ENCODE results near the gene OR8H3. TPM values are rescaled to one million over a fixed set of nuclear protein-coding genes. Genes with fewer than 3 reads are reported as not detected.

Gene OR8H3
- total RNA-seq, 5 donors from 2014 or later (not counting 1 experiment from before 2014, with no cell fraction given) = not detected

DNA sequence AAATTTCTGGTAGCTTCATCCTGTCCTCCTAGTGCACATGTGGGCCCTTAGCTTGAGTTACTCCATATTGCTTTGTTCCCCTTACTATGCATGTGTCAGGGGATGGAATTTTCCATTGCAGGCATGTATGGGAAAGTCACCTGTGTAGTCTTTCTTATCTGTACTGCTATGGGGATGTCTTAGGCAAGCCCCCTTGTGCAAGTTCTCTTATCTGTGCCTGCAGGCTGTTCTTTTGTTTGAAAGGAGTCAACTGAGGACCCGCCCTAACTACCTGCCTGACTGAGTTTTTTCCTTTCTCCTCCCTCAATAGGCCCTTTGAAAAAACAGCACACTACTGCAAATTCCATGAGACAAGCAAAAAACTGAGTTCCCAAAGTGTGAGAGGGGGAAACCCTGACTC lies 29.2 kb downstream of the OR8H3 start:
- Histone ChIP-seq H3K36me3 (ENCODE audit: control insufficient read depth in 2 of 2, extremely low read depth in 1 of 2, insufficient read depth in 1 of 2, low read length in 1 of 2) (no peaks in the 10 kb centered on the region), H3K27ac (ENCODE audit: low read length) (no peak overlapping the region), H3K9me3 (no peaks in the 10 kb centered on the region), H3K4me3 (ENCODE audit: control insufficient read depth in 1 of 2, extremely low read depth in 1 of 2, low read length in 1 of 2) (no peak overlapping the region), H3K27me3 (replicated peaks in 1 of 2; ENCODE audit: control insufficient read depth in 2 of 2, extremely low read depth in 1 of 2, insufficient read depth in 2 of 2, low read length in 1 of 2) (no peaks in the 10 kb centered on the region), H3K4me1 (ENCODE audit: control insufficient read depth in 1 of 2, extremely low read depth in 1 of 2, insufficient read depth in 2 of 2, low read length in 2 of 2) (no peaks in the 10 kb centered on the region)
- ChIA-PET POLR2A (no interaction called here), CTCF (no interaction called here)
- no peak for DNase-seq
- no peak for ATAC-seq (replicated peaks in 1 of 4)
- Mint-ChIP-seq H3K27ac (no peak overlapping the region), H3K9me3 (peaks cover 9 to 46% (median 27%) of the 10 kb centered on the region in 3 donors), H3K4me1 (no peaks in the 10 kb centered on the region), H3K36me3 (no peaks in the 10 kb centered on the region), H3K4me3 (no peak overlapping the region), H3K27me3 (no peaks in the 10 kb centered on the region)
- WGBS (ENCODE audit: insufficient coverage) = no CpG with 5 or more reads among the region's 1 CpG

DNA sequence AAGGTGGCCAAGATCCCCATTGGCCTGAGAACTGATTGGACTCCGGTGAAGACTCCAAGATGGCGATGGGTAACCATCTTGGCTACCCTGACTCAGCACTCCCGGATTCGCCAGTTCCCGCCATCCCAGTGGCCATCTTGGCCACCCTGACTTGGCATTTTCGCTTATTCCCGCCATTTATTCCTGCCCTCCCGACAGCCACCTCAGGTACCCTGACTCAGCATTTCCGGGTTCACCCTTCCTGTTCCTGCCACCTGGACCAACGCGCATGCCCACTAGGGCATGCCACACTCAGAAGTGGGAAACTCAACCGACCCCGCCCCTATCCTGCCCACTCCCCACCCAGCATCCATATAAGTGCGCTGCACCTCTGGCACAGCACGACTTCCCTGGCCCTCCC lies 30.2 kb downstream of the OR8H3 start:
- 88% methylated on average over 15 of the region's 15 CpGs for WGBS (ENCODE audit: insufficient coverage)

DNA sequence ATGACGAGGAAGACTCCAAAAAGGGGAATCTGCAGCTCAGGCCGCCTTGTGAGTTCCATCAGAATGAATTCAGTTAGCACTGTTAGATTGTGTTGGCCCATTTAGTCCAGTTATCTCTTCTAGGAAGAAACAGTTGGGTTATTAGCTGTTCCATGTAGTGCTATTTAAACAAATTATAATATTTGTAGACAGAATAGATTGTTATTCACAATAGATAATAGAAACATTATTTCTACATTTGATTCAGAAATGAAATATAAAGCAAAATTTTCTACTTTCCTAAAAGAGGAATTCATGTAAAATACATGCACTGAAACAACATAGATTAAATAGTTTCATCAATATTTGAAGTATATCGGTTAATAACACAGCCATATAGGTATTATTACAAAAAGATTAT lies 38.0 kb downstream of the OR8H3 start, which contains the start of gene OR8K5:
OR8K5 (minus strand) TSS at position 101 of the 400 bp plus-strand sequence; CDS start at position 101, 0 bp downstream.
- no peaks in the 10 kb centered on the region for H3K36me3 Mint-ChIP-seq
- H3K27ac Mint-ChIP-seq = no peak within 1 kb of the TSS
- DNase-seq (no peak), ATAC-seq (replicated peaks in 1 of 4) (no peak)
- H3K4me1 Mint-ChIP-seq = no peaks in the 10 kb centered on the region
- Histone ChIP-seq H3K36me3 (ENCODE audit: control insufficient read depth in 2 of 2, extremely low read depth in 1 of 2, insufficient read depth in 1 of 2, low read length in 1 of 2) (no peaks in the 10 kb centered on the region), H3K27ac (ENCODE audit: low read length) (no peak within 1 kb of the TSS), H3K4me1 (ENCODE audit: control insufficient read depth in 1 of 2, extremely low read depth in 1 of 2, insufficient read depth in 2 of 2, low read length in 2 of 2) (no peaks in the 10 kb centered on the region), H3K4me3 (ENCODE audit: control insufficient read depth in 1 of 2, extremely low read depth in 1 of 2, low read length in 1 of 2) (no peak within 1 kb of the TSS), H3K27me3 (replicated peaks in 1 of 2; ENCODE audit: control insufficient read depth in 2 of 2, extremely low read depth in 1 of 2, insufficient read depth in 2 of 2, low read length in 1 of 2) (no peaks in the 10 kb centered on the region), H3K9me3 (no peaks in the 10 kb centered on the region)
- no peak within 1 kb of the TSS for H3K4me3 Mint-ChIP-seq
- ChIA-PET POLR2A (no interaction called here), CTCF (no interaction called here)
- H3K9me3 Mint-ChIP-seq = peaks cover 17 to 29% (median 26%) of the 10 kb centered on the region in 3 donors
- no peaks in the 10 kb centered on the region for H3K27me3 Mint-ChIP-seq
- WGBS (ENCODE audit: insufficient coverage) = 57% methylated on average over 1 of the region's 3 CpGs

More for the DNA sequence above, 30.2 kb downstream of the OR8H3 start:
- ATAC-seq (replicated peaks in 1 of 4) = no peak
- Histone ChIP-seq H3K27me3 (replicated peaks in 1 of 2; ENCODE audit: control insufficient read depth in 2 of 2, extremely low read depth in 1 of 2, insufficient read depth in 2 of 2, low read length in 1 of 2) (no peaks in the 10 kb centered on the region), H3K27ac (ENCODE audit: low read length) (no peak overlapping the region), H3K4me1 (ENCODE audit: control insufficient read depth in 1 of 2, extremely low read depth in 1 of 2, insufficient read depth in 2 of 2, low read length in 2 of 2) (no peaks in the 10 kb centered on the region), H3K36me3 (ENCODE audit: control insufficient read depth in 2 of 2, extremely low read depth in 1 of 2, insufficient read depth in 1 of 2, low read length in 1 of 2) (no peaks in the 10 kb centered on the region), H3K4me3 (ENCODE audit: control insufficient read depth in 1 of 2, extremely low read depth in 1 of 2, low read length in 1 of 2) (no peak overlapping the region), H3K9me3 (no peaks in the 10 kb centered on the region)
- Mint-ChIP-seq H3K27me3 (no peaks in the 10 kb centered on the region), H3K9me3 (peaks cover 17 to 48% (median 33%) of the 10 kb centered on the region in 3 donors), H3K36me3 (no peaks in the 10 kb centered on the region), H3K4me1 (no peaks in the 10 kb centered on the region), H3K27ac (no peak overlapping the region), H3K4me3 (no peak overlapping the region)
- POLR2A ChIA-PET = no interaction called here
- CTCF ChIA-PET = no interaction called here
- DNase-seq = no peak

DNA sequence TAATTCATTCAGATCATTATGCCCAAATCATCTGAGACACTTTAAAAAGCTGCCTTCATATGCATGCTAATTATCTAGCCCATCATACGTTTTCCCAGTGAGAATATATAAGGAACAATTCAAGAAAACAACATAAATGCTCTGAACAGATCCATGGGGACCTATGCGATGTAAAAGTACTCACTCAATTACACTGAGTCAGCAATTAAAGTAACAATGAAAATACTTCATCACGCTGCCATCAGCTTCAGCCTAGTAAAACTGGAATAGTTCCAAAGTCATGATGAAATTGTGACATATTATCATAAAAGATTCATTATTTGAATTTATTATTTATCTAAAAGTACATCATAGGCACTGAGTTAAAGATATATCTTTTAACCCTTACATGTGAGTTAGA lies 41.6 kb downstream of the OR8H3 start:
- H3K4me3 Mint-ChIP-seq = no peak overlapping the region
- ATAC-seq (replicated peaks in 1 of 4) (no peak), DNase-seq (no peak)
- H3K27me3 ChIP-seq (replicated peaks in 1 of 2; ENCODE audit: control insufficient read depth in 2 of 2, extremely low read depth in 1 of 2, insufficient read depth in 2 of 2, low read length in 1 of 2) = no peaks in the 10 kb centered on the region
- no peaks in the 10 kb centered on the region for H3K36me3 ChIP-seq (ENCODE audit: control insufficient read depth in 2 of 2, extremely low read depth in 1 of 2, insufficient read depth in 1 of 2, low read length in 1 of 2)
- H3K4me1 Mint-ChIP-seq = no peaks in the 10 kb centered on the region
- H3K27me3 Mint-ChIP-seq = no peaks in the 10 kb centered on the region
- H3K9me3 ChIP-seq = no peaks in the 10 kb centered on the region
- H3K9me3 Mint-ChIP-seq = peaks cover 10 to 26% (median 24%) of the 10 kb centered on the region in 3 donors
- ChIA-PET POLR2A (no interaction called here), CTCF (no interaction called here)
- H3K4me1 ChIP-seq (ENCODE audit: control insufficient read depth in 1 of 2, extremely low read depth in 1 of 2, insufficient read depth in 2 of 2, low read length in 2 of 2) = no peaks in the 10 kb centered on the region
- no peaks in the 10 kb centered on the region for H3K36me3 Mint-ChIP-seq
- no peak overlapping the region for H3K4me3 ChIP-seq (ENCODE audit: control insufficient read depth in 1 of 2, extremely low read depth in 1 of 2, low read length in 1 of 2)
- WGBS (ENCODE audit: insufficient coverage) = no CpG with 5 or more reads among the region's 3 CpGs
- H3K27ac Mint-ChIP-seq = no peak overlapping the region
- no peak overlapping the region for H3K27ac ChIP-seq (ENCODE audit: low read length)

DNA sequence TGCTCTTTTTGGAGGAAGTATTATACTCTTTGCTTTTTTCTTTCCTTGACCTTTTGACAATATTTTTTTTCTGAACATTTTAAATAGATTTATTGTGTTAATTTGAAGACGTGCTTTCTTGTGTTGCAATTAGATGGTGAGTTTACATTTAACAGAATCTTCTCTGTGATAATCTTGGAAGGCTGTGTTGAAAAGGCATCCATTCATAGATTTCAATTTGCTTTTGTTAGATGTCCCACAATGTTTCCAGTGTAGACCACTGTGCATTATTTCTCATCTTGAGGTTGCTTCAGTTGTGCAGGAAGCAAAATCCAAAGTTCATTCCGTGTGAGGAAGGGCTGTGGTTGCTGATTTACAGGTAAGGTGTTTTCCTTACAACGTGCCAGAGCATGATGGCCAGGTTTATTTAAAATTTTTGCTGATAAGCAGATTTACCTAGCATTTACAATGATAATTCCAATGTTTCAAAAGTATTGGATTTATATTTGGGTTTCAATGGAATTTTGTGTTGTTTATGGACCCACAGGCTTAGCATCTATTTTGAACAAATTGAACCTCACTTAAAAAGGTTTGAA lies 50.2 kb downstream of the OR8H3 start:
- no peak overlapping the region for H3K4me3 Mint-ChIP-seq
- Histone ChIP-seq H3K4me3 (ENCODE audit: control insufficient read depth in 1 of 2, extremely low read depth in 1 of 2, low read length in 1 of 2) (no peak overlapping the region), H3K27me3 (replicated peaks in 1 of 2; ENCODE audit: control insufficient read depth in 2 of 2, extremely low read depth in 1 of 2, insufficient read depth in 2 of 2, low read length in 1 of 2) (no peaks in the 10 kb centered on the region), H3K4me1 (ENCODE audit: control insufficient read depth in 1 of 2, extremely low read depth in 1 of 2, insufficient read depth in 2 of 2, low read length in 2 of 2) (no peaks in the 10 kb centered on the region), H3K9me3 (peaks cover 5% of the 10 kb centered on the region), H3K36me3 (ENCODE audit: control insufficient read depth in 2 of 2, extremely low read depth in 1 of 2, insufficient read depth in 1 of 2, low read length in 1 of 2) (no peaks in the 10 kb centered on the region), H3K27ac (ENCODE audit: low read length) (no peak overlapping the region)
- ChIA-PET CTCF (no interaction called here), POLR2A (no interaction called here)
- no peaks in the 10 kb centered on the region for H3K27me3 Mint-ChIP-seq
- ATAC-seq (replicated peaks in 1 of 4) (no peak), DNase-seq (no peak)
- no peaks in the 10 kb centered on the region for H3K36me3 Mint-ChIP-seq
- H3K4me1 Mint-ChIP-seq = no peaks in the 10 kb centered on the region
- peaks cover 12 to 16% (median 15%) of the 10 kb centered on the region in 3 donors for H3K9me3 Mint-ChIP-seq
- WGBS (ENCODE audit: insufficient coverage) = no CpG with 5 or more reads among the region's 3 CpGs
- H3K27ac Mint-ChIP-seq = no peak overlapping the region

Other genes with a start within 250 kb of the OR8H3 start
- gene TRIM51, start 239.1 kb upstream of the OR8H3 start, total RNA-seq = not detected
- gene OR5W2, start 207.8 kb upstream of the OR8H3 start, total RNA-seq = not detected
- gene OR5I1, start 186.0 kb upstream of the OR8H3 start, total RNA-seq = not detected
- gene OR10AG1, start 152.4 kb upstream of the OR8H3 start, total RNA-seq = not detected
- gene OR5F1, start 127.7 kb upstream of the OR8H3 start, total RNA-seq = not detected
- gene OR5AS1, start 94.7 kb upstream of the OR8H3 start, total RNA-seq = not detected
- not detected for gene OR8I2, start 29.1 kb upstream of the OR8H3 start, total RNA-seq
- not detected for gene OR8H2, start 18.7 kb upstream of the OR8H3 start, total RNA-seq
- not detected for gene OR8J3, start 17.8 kb downstream of the OR8H3 start, total RNA-seq
- not detected for gene OR8K5, start 37.9 kb downstream of the OR8H3 start, total RNA-seq
- not detected for gene OR5J2, start 54.2 kb downstream of the OR8H3 start, total RNA-seq
- gene OR5T2, start 111.9 kb downstream of the OR8H3 start, total RNA-seq = not detected
- gene OR5T3, start 129.9 kb downstream of the OR8H3 start, total RNA-seq = not detected
- gene OR5T1, start 151.8 kb downstream of the OR8H3 start, total RNA-seq = not detected
- gene OR8H1, start 169.9 kb downstream of the OR8H3 start, total RNA-seq = not detected
- not detected for gene OR8K3, start 192.8 kb downstream of the OR8H3 start, total RNA-seq
- not detected for gene OR8K1, start 223.7 kb downstream of the OR8H3 start, total RNA-seq
- not detected for gene OR8J1, start 231.9 kb downstream of the OR8H3 start, total RNA-seq

Measured in T-cell (primary cell).